Colonic mucosa (tissue), 4 donors: Measurements from ENCODE around the gene OXLD1. TPM values are rescaled to one million over a fixed set of nuclear protein-coding genes. Genes with fewer than 3 reads are reported as not detected.

Experiments
- DNase-seq: peaks from one replicate; pipeline ENCODE4 v3.0.0-alpha.2; 2020
- H3K27ac ChIP-seq: fragments of 200-600 bp; one replicate; pipeline ENCODE4 v1.8.0; 2021
- H3K27me3 ChIP-seq: fragments of 200-600 bp; one replicate; pipeline ENCODE4 v1.8.0; 2021
- H3K36me3 ChIP-seq: fragments of 200-600 bp; one replicate; pipeline ENCODE4 v1.8.0; 2021
- H3K4me1 ChIP-seq: fragments of 200-600 bp; one replicate; pipeline ENCODE4 v1.8.0; 2021; ENCODE audit warnings: mild to moderate bottlenecking
- H3K4me3 ChIP-seq: fragments of 200-600 bp; one replicate; pipeline ENCODE4 v1.8.0; 2021
- H3K9ac ChIP-seq, 2 donors: one replicate each; pipeline ENCODE4 v1.7.0; 2013; ENCODE audit warnings: control low read depth in 2 of 2, low read depth in 2 of 2, low read length in 2 of 2
- H3K9me3 ChIP-seq: fragments of 200-600 bp; one replicate; pipeline ENCODE4 v1.8.0; 2021
- intact Hi-C: fragments of 100-400 bp; cut with DNase I; formaldehyde crosslinking; loops from one replicate; pipeline ENCODE4 v1.14.1; 2022
- microRNA-seq: library from miRNA; unstranded; fragments of <30 nt; microRNA quantifications from one replicate; pipeline ENCODE4, GENCODE V29; 2019
- total RNA-seq, 2 donors: library from RNA; stranded (reverse); fragmentation: NEBNext Ultra II Directional in 1 of 2; extraction: Animal tissue kit (Norgen Biotek cat#: 25700) in 1 of 2; gene quantifications; one replicate each; pipeline ENCODE4 v1.2.1, GENCODE V29; 2021
- TF ChIP-seq, protein P1 (sequence below): fragments of 200-600 bp; IDR thresholded peaks from one replicate; pipeline ENCODE4 v1.8.0; 2022; ENCODE audit warnings: antibody characterized with exemption, mild to moderate bottlenecking
- donor health status: healthy.
- donor health status: DM: no; HTN: no; CAD: no.
- donor health status: DM: no; HTN: no; CAD: no.

OXLD1 gene
- total RNA-seq, 2 donors from 2014 or later, result 21.7 to 42.8 TPM

DNA sequence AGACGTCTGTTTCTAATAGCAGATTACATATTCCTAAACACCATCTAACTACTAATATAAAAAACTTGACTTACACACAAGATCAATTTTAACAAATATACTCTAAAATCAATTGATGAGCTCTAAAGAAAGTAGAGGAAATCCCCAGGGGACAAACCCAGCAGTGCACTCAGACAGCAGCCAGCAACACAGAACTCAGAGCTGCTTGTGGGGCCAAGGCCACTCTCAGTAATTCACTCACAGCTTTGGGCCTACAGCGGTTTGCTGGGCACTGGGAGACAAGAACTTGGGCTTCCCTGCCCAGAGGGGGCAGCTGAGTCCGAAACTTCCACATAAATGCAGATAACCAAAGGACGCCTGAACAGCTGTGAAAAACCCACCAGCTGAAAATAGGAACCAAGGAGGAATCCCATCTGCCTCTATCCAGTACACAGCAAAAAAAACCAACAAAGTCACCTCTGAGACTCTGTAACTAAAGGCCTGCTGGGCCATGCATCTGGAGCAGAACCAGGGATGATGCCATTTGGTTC is 50.9 kb downstream of the OXLD1 start:
- intact Hi-C loops, result no loop called here
- TF ChIP-seq, protein P1, sequence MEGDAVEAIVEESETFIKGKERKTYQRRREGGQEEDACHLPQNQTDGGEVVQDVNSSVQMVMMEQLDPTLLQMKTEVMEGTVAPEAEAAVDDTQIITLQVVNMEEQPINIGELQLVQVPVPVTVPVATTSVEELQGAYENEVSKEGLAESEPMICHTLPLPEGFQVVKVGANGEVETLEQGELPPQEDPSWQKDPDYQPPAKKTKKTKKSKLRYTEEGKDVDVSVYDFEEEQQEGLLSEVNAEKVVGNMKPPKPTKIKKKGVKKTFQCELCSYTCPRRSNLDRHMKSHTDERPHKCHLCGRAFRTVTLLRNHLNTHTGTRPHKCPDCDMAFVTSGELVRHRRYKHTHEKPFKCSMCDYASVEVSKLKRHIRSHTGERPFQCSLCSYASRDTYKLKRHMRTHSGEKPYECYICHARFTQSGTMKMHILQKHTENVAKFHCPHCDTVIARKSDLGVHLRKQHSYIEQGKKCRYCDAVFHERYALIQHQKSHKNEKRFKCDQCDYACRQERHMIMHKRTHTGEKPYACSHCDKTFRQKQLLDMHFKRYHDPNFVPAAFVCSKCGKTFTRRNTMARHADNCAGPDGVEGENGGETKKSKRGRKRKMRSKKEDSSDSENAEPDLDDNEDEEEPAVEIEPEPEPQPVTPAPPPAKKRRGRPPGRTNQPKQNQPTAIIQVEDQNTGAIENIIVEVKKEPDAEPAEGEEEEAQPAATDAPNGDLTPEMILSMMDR, result no peak
- Histone ChIP-seq H3K9ac (no peak overlapping the region), H3K27me3 (no peaks in the 10 kb centered on the region), H3K36me3 (peaks cover 13% of the 10 kb centered on the region), H3K4me3 (no peak overlapping the region), H3K4me1 (no peaks in the 10 kb centered on the region), H3K27ac (no peak overlapping the region), H3K9me3 (no peaks in the 10 kb centered on the region)
- DNase-seq, result no peak

Small RNA genes lying within 50 kb of the gene (microRNA-seq; reads per million reads assigned to microRNA genes)
- gene MIR6786, result not detected

Other genes starting within 250 kb of the OXLD1 start
- 1,000 to 10,000 TPM; 4,489 to 4,790 TPM for gene ACTG1, start 153.8 kb downstream of the OXLD1 start, total RNA-seq
- gene FSCN2, start 138.2 kb downstream of the OXLD1 start, total RNA-seq, result 1 to 10 TPM; 1.0 to 2.2 TPM
- 10 to 100 TPM; 16.5 to 34.3 TPM for gene FAAP100, start 114.3 kb downstream of the OXLD1 start, total RNA-seq
- gene NPLOC4, start 29.5 kb downstream of the OXLD1 start, total RNA-seq, result 10 to 100 TPM; 69.8 to 74.1 TPM
- gene TSPAN10, start 29.4 kb downstream of the OXLD1 start, total RNA-seq, result under 1 TPM; 0.25 to 0.32 TPM
- not detected for gene PDE6G, start 10.1 kb downstream of the OXLD1 start, total RNA-seq
- 10 to 100 TPM; 13.7 to 41.1 TPM for gene CCDC137, start 132 bp upstream of the OXLD1 start, total RNA-seq
- gene ARL16, start 17.2 kb upstream of the OXLD1 start, total RNA-seq, result 10 to 100 TPM; 24.6 to 25.0 TPM
- gene HGS, start 17.4 kb upstream of the OXLD1 start, total RNA-seq, result 100 to 1,000 TPM in 1 of 2 donors, 10 to 100 TPM in 1; 75.2 to 131 TPM
- gene MRPL12, start 36.8 kb upstream of the OXLD1 start, total RNA-seq, result 100 to 1,000 TPM; 106 to 225 TPM
- gene SLC25A10, start 45.7 kb upstream of the OXLD1 start, total RNA-seq, result 100 to 1,000 TPM in 1 of 2 donors, 10 to 100 TPM in 1; 46.0 to 110 TPM
- not detected for gene GCGR, start 137.5 kb upstream of the OXLD1 start, total RNA-seq
- gene MCRIP1, start 166.7 kb upstream of the OXLD1 start, total RNA-seq, result 10 to 100 TPM; 25.9 to 26.2 TPM
- gene PPP1R27, start 168.4 kb upstream of the OXLD1 start, total RNA-seq, result not detected
- 1,000 to 10,000 TPM in 1 of 2 donors, 100 to 1,000 TPM in 1; 719 to 1,051 TPM for gene P4HB, start 193.9 kb upstream of the OXLD1 start, total RNA-seq
- 100 to 1,000 TPM; 407 to 546 TPM for gene ARHGDIA, start 204.7 kb upstream of the OXLD1 start, total RNA-seq
- gene ALYREF, start 225.0 kb upstream of the OXLD1 start, total RNA-seq, result 100 to 1,000 TPM in 1 of 2 donors, 10 to 100 TPM in 1; 66.6 to 191 TPM
- gene ANAPC11, start 225.1 kb upstream of the OXLD1 start, total RNA-seq, result 100 to 1,000 TPM; 106 to 174 TPM
- under 1 TPM in 1 of 2 donors, not detected in 1; 0.22 TPM for gene NPB, start 235.6 kb upstream of the OXLD1 start, total RNA-seq
- 10 to 100 TPM; 47.5 to 71.6 TPM for gene PCYT2, start 244.8 kb upstream of the OXLD1 start, total RNA-seq